T-helper 2 cell treated with Interferon-gamma antibody and Interleukin-4, amounts not matched to agents 5 μg/mL and 100 μg/mL, for 36 hours (primary cell): ENCODE results near the gene KAZN.

Experiments used
- DNase-seq: peaks from one replicate; pipeline ENCODE4 v3.0.0; 2021; ENCODE audit warnings: low spot score
- H3K27ac Mint-ChIP-seq: one replicate; pipeline ENCODE4 v1.8.0; 2021; ENCODE audit warnings: mild to moderate bottlenecking, mixed read lengths
- H3K27me3 Mint-ChIP-seq: one replicate; pipeline ENCODE4 v1.8.0; 2021; ENCODE audit warnings: low read depth, mixed read lengths
- H3K36me3 Mint-ChIP-seq: one replicate; pipeline ENCODE4 v1.8.0; 2021; ENCODE audit warnings: low read depth, mixed read lengths
- H3K4me1 Mint-ChIP-seq: one replicate; pipeline ENCODE4 v1.8.0; 2021; ENCODE audit warnings: low read depth, mixed read lengths
- H3K4me3 Mint-ChIP-seq: one replicate; pipeline ENCODE4 v1.8.0; 2022; ENCODE audit warnings: mild to moderate bottlenecking, moderate library complexity, mixed read lengths
- H3K9me3 Mint-ChIP-seq: one replicate; pipeline ENCODE4 v1.8.0; 2021; ENCODE audit warnings: mixed read lengths

The KAZN gene

DNA sequence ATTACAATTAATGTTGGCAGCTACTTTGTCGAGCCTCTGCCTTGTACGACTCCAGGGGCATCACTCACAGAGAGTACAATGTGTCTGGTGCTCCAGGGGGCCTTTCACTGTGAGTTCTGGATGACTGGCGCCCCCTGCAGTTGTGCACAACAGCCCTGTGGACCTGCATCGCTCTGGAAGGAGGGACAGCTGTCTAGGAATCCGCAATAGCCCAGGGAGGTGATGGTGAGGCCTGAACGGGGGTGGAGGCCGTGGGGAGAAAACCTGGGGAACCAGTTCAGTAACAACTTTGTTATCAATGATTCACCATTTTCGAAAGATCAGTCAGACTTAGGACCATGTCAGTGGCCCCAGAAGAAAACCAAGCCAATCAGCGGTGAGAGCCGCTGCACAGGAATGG, 189.1 kb downstream of the KAZN start:
- Mint-ChIP-seq H3K36me3 (no peaks in the 10 kb centered on the region), H3K4me3 (no peak overlapping the region), H3K9me3 (no peaks in the 10 kb centered on the region), H3K4me1 (no peaks in the 10 kb centered on the region), H3K27me3 (no peaks in the 10 kb centered on the region), H3K27ac (no peak overlapping the region)
- DNase-seq = no peak

DNA sequence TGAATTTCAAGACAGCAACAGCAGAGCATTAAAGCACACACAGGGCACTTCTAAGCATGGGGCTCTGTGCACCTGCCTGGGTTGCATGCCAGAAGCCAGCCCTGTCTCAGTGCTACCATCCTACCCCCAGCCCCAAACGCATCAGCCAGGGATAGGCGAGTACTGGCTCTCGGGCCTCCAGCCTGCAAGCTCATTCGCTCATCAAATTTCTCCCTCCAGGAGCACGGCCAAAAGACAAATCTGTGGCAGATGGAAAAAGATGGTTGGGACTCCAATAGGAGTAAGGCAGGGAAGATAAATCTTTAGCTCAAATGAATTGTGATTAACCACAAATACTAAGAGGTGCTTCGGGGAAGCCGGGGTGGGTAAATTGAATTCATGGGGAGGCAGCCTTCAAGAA, 189.6 kb downstream of the KAZN start:
- no peak overlapping the region for H3K4me3 Mint-ChIP-seq
- H3K4me1 Mint-ChIP-seq = no peaks in the 10 kb centered on the region
- no peak overlapping the region for H3K27ac Mint-ChIP-seq

DNA sequence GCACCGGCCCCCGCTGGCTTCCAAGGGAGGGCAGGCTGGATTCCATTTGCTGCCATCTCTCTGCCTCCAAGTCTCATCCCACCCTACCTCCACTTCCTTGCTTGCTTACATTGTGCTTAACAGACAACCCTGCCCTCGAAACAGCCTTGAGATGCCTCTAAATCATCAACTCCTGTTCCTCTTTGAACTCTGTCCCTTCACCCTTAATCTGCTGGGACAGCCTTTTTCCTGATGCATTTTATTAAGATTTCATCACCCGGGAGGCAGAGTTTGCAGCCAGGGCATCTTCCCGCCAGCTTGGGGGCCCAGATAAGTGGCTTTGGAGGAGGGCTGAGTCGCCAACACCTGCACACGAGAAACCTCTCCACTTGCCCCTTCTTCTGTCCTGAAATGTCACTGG, 192.5 kb downstream of the KAZN start:
- no peaks in the 10 kb centered on the region for H3K27me3 Mint-ChIP-seq
- no peaks in the 10 kb centered on the region for H3K9me3 Mint-ChIP-seq
- H3K36me3 Mint-ChIP-seq = no peaks in the 10 kb centered on the region
- H3K4me1 Mint-ChIP-seq = no peaks in the 10 kb centered on the region
- no peak overlapping the region for H3K27ac Mint-ChIP-seq
- DNase-seq = no peak
- no peak overlapping the region for H3K4me3 Mint-ChIP-seq

More for the DNA sequence above, 189.6 kb downstream of the KAZN start:
- Mint-ChIP-seq H3K27me3 (no peaks in the 10 kb centered on the region), H3K36me3 (no peaks in the 10 kb centered on the region), H3K9me3 (no peaks in the 10 kb centered on the region)
- no peak for DNase-seq

GRCh38 chr1:14791654-14792053, 193.2 kb downstream of the KAZN start:
- Mint-ChIP-seq H3K27ac (no peak overlapping the region), H3K27me3 (no peaks in the 10 kb centered on the region), H3K36me3 (no peaks in the 10 kb centered on the region), H3K4me3 (no peak overlapping the region), H3K4me1 (no peaks in the 10 kb centered on the region), H3K9me3 (no peaks in the 10 kb centered on the region)
- DNase-seq = no peak

DNA sequence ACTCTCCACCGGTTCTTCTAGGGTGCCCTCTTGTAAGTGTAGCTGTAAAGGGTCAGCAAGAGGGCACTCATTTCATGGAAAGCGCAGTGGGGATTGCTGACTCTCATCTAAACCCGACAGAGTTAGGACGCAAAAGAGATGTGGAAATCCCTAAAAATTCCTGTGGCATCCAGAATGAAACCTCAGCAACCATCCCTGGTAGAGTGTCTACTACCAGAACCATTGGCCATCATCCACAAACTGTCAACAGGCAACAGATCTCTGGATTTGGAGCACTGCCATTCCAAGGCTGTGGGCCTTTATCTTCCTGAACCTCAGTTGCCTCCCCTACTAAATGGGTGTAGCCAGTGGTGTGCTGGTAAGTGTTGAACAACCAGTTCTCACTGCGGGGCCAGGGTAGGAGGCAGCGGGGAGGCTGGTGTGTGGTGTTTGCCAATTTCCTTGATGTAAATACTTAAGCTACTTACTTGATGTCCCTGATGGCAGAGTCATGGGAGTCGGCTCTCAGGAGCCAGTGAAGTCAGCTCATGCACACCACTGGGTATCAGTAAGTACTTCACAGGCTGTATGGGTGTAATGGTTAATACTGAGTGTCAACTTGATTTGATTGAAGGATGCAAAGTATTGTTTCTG, 195.8 kb downstream of the KAZN start:
- no peak overlapping the region for H3K4me3 Mint-ChIP-seq
- no peak overlapping the region for H3K27ac Mint-ChIP-seq
- H3K36me3 Mint-ChIP-seq = no peaks in the 10 kb centered on the region
- no peaks in the 10 kb centered on the region for H3K27me3 Mint-ChIP-seq
- no peaks in the 10 kb centered on the region for H3K9me3 Mint-ChIP-seq
- no peak for DNase-seq
- no peaks in the 10 kb centered on the region for H3K4me1 Mint-ChIP-seq

DNA sequence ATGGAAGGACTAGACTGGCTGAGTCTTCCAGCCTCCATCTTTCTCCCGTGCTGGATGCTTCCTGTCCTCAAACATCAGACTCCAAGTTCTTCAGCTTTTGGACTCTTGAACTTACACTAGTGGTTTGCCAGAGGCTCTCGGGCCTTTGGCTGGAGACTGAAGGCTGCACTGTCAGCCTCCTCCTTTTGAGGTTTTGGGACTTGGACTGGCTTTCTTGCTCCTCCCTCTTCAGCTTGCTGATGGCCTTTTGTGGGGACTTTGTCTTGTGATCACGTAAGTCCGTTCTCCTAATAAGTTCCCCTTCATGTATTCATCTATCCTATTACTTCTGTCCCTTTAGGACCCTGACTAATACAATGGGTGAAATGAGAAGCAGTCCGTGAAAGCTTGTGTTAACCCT, 196.4 kb downstream of the KAZN start:
- no peaks in the 10 kb centered on the region for H3K27me3 Mint-ChIP-seq
- no peak for DNase-seq
- H3K36me3 Mint-ChIP-seq = no peaks in the 10 kb centered on the region
- H3K4me1 Mint-ChIP-seq = no peaks in the 10 kb centered on the region
- no peak overlapping the region for H3K4me3 Mint-ChIP-seq
- H3K27ac Mint-ChIP-seq = no peak overlapping the region
- H3K9me3 Mint-ChIP-seq = no peaks in the 10 kb centered on the region

- no peak for DNase-seq
- no peak overlapping the region for H3K27ac Mint-ChIP-seq
- no peaks in the 10 kb centered on the region for H3K27me3 Mint-ChIP-seq
- H3K36me3 Mint-ChIP-seq = no peaks in the 10 kb centered on the region
- H3K4me3 Mint-ChIP-seq = no peak overlapping the region
- no peaks in the 10 kb centered on the region for H3K9me3 Mint-ChIP-seq
- H3K4me1 Mint-ChIP-seq = no peaks in the 10 kb centered on the region
Observed at GRCh38 chr1:14795589-14795988, 197.1 kb downstream of the KAZN start.

DNA sequence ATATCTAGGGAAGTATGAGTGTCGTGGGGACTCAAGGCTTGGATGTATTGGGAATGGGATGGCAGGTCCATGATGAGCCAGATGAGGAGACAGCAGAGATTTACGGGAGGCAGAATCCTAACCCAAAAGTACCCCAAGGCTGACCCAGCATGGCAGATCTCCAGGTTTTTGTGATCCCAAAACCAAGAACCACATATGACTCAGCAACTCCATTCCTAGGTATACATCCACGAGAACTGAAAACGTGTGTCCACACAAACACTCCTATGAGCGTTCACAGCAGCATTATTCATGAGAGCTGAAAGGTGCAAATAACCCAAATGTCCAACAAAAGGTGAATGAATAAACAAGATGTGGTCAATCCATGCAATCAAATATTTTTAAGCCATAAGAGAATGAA, 201.5 kb downstream of the KAZN start:
- Mint-ChIP-seq H3K4me1 (no peaks in the 10 kb centered on the region), H3K36me3 (no peaks in the 10 kb centered on the region), H3K27me3 (no peaks in the 10 kb centered on the region), H3K27ac (no peak overlapping the region), H3K4me3 (no peak overlapping the region), H3K9me3 (no peaks in the 10 kb centered on the region)
- DNase-seq = no peak

- Mint-ChIP-seq H3K9me3 (no peaks in the 10 kb centered on the region), H3K4me1 (no peaks in the 10 kb centered on the region), H3K27ac (no peak overlapping the region), H3K27me3 (no peaks in the 10 kb centered on the region), H3K36me3 (no peaks in the 10 kb centered on the region), H3K4me3 (no peak overlapping the region)
- DNase-seq = no peak
Observed at GRCh38 chr1:14800500-14801076, 202.1 kb downstream of the KAZN start.

- H3K4me3 Mint-ChIP-seq = no peak overlapping the region
- H3K4me1 Mint-ChIP-seq = no peaks in the 10 kb centered on the region
- H3K9me3 Mint-ChIP-seq = peaks cover 4% of the 10 kb centered on the region
- H3K36me3 Mint-ChIP-seq = no peaks in the 10 kb centered on the region
- no peak overlapping the region for H3K27ac Mint-ChIP-seq
- DNase-seq = no peak
- H3K27me3 Mint-ChIP-seq = no peaks in the 10 kb centered on the region
Observed at GRCh38 chr1:14803002-14803789, 204.7 kb downstream of the KAZN start.

DNA sequence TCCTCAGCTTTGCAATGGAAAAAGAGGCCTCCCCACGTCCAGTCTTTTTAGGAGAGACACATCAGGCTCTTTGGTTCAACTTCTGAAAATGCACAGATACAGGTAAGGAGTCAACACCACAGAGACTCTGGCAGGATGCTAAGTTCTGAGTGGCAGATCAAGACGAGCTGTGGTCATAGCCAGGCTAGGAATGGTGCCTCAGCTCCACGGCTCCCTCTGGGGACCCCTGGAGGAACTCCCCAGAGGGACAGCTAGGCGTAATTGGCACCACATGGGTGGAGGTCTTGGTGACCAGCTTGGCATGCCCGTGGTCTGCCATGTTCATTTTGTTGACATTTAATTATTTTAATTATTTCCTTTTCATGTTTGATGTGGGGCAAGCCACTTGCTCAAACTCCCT, 206.1 kb downstream of the KAZN start:
- DNase-seq = no peak
- no peaks in the 10 kb centered on the region for H3K4me1 Mint-ChIP-seq
- H3K36me3 Mint-ChIP-seq = no peaks in the 10 kb centered on the region
- no peak overlapping the region for H3K4me3 Mint-ChIP-seq
- H3K27ac Mint-ChIP-seq = no peak overlapping the region
- peaks cover 4% of the 10 kb centered on the region for H3K9me3 Mint-ChIP-seq
- H3K27me3 Mint-ChIP-seq = no peaks in the 10 kb centered on the region

DNA sequence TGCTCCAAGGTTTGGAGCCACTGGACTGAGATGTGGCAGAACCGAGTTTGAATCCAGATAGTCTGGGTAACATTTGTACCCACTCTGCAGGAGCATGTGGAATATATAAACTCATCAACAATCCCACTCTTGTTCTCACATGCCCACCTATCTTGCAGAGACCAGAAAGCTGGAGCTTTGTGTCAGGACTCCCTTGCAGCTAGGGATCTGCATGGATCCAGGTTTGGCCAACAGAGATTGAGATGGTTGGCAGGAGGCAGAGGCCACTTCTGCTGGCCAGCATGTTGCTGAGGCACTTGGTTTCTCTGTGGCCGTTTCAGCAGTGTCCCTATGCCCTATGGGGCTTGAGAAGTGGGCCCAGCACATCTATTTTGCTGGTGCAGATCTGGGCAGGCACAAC, 208.3 kb downstream of the KAZN start:
- Mint-ChIP-seq H3K36me3 (no peaks in the 10 kb centered on the region), H3K27me3 (no peaks in the 10 kb centered on the region), H3K4me1 (no peaks in the 10 kb centered on the region), H3K27ac (no peak overlapping the region), H3K4me3 (no peak overlapping the region), H3K9me3 (peaks cover 4% of the 10 kb centered on the region)
- no peak for DNase-seq

DNA sequence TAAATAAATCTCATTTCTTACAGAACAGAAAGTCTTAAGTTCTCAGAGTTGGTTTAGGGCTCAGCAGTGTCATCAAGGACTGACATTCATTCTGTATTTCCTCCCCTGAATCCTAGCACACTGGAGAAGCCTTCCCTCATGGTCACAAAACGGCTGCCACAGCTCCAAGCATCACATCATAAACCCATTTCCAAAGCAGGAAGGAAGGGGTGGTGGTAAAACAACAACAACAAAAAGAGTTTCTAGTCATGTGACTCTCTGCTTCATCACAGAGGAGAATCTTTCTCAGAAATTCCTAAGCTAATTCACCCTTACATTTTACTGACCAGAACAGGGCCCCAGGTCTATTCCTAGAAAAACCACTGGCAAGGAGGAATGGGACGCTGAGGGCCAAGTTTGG, 210.3 kb downstream of the KAZN start:
- Mint-ChIP-seq H3K9me3 (peaks cover 4% of the 10 kb centered on the region), H3K27ac (no peak overlapping the region), H3K4me1 (no peaks in the 10 kb centered on the region), H3K36me3 (no peaks in the 10 kb centered on the region), H3K4me3 (no peak overlapping the region), H3K27me3 (no peaks in the 10 kb centered on the region)
- DNase-seq = no peak

GRCh38 chr1:14809191-14809981, 210.9 kb downstream of the KAZN start:
- Mint-ChIP-seq H3K27me3 (no peaks in the 10 kb centered on the region), H3K4me1 (no peaks in the 10 kb centered on the region), H3K9me3 (peaks cover 4% of the 10 kb centered on the region), H3K36me3 (no peaks in the 10 kb centered on the region), H3K4me3 (no peak overlapping the region), H3K27ac (no peak overlapping the region)
- DNase-seq = no peak
